GM10248 (cell line): ENCODE results near the gene CALHM5.

Experiments used
- CTCF ChIA-PET: fragments of 300-600 bp; sonication (Branson Sonifier 250); formaldehyde crosslinking; extraction: SDS; loops from one replicate; lab custom pipeline; 2021; ENCODE audit warnings: antibody characterized with exemption; lab: Yijun Ruan, JAX
- POLR2A ChIA-PET: fragments of 350-650 bp; sonication (Branson Sonifier 250); formaldehyde crosslinking; extraction: SDS; loops from one replicate; lab custom pipeline; 2020; ENCODE audit warnings: antibody characterized with exemption; lab: Yijun Ruan, JAX
- DNase-seq: peaks from one replicate; pipeline ENCODE4 v3.0.0; 2012; ENCODE audit errors: extremely low spot score
- TF ChIP-seq, protein P1 (sequence below): IDR thresholded peaks from 2 replicates; pipeline ENCODE4 v1.5.1; 2012; ENCODE audit warnings: mild to moderate bottlenecking, low read depth; ENCODE audit errors: extremely low read depth, missing control alignments, control extremely low read depth

CALHM5 gene

DNA sequence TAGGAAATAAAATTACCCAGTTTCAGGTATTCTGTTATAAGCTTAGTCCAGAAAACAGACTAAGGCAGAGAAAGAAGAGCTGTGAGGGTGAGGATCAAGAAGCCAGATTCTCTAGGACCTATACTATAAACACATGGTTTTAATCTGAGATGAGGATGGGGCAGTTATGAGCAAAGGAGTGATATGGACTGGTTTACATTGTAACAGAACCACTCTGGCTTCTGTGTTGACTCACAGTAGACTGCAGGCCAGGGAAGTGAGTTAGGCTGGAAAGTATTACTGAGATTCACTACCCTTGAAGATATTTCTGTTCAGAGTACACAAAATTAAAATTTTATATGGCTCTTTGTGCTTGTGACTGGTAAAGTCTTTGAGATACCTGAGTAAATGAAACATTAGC is 56.7 kb downstream of the CALHM5 start:
- CTCF ChIA-PET, result interaction anchor here (1.4 kb wide), 1 partner anchor 34 kb away, joined by 3 read pairs; no protein-coding TSS in a partner anchor
- TF ChIP-seq, protein P1, sequence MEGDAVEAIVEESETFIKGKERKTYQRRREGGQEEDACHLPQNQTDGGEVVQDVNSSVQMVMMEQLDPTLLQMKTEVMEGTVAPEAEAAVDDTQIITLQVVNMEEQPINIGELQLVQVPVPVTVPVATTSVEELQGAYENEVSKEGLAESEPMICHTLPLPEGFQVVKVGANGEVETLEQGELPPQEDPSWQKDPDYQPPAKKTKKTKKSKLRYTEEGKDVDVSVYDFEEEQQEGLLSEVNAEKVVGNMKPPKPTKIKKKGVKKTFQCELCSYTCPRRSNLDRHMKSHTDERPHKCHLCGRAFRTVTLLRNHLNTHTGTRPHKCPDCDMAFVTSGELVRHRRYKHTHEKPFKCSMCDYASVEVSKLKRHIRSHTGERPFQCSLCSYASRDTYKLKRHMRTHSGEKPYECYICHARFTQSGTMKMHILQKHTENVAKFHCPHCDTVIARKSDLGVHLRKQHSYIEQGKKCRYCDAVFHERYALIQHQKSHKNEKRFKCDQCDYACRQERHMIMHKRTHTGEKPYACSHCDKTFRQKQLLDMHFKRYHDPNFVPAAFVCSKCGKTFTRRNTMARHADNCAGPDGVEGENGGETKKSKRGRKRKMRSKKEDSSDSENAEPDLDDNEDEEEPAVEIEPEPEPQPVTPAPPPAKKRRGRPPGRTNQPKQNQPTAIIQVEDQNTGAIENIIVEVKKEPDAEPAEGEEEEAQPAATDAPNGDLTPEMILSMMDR, result no peak
- DNase-seq, result no peak
- POLR2A ChIA-PET, result no interaction called here

DNA sequence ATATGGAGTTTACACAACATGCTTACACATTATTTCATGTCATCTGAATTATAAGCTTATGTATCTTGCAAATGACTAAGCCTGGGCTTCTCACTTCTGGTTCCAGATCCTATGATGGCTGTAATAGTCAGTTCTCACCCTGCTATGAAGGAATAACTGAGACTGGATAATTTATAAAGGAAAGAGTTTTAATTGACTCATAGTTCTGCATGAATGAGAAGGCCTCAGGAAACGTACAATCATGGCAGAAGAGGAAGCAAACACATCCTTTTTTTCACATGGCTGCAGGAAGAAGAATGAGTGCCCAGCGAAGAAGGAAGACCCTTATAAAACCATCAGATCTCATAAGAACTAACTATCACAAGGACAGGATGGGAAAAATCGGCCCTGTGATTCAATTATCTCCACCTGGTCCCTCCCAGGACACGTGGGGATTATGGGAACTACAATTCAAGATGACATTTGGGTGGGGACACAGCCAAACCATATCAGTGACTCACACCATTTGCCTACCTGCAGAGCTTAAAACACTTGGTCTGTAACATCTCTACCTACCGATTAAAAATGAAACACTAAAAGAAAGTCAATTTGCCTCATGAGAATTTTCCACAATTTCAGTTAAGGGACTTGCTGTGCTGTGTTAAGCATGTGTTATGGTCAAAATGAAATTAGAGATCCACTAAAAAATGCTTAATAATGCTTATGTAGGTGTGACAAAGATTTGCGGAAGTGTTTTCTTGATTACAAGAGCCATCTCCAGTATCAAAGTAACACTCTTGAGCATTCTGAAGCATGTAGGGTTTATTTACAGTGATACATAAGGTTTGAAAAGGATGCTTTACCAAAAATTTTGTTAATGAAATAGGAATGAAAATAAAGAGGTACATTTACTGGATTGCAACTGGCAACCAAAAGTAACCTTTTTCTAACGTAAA is 57.6 kb downstream of the CALHM5 start:
- ChIA-PET CTCF (interaction anchor here (1.4 to 2.1 kb wide), 3 partner anchors 34 to 351 kb away, joined by 3 to 5 read pairs (median 5); no protein-coding TSS in a partner anchor), POLR2A (no interaction called here)
- TF ChIP-seq, protein P1, result no peak
- DNase-seq, result no peak

DNA sequence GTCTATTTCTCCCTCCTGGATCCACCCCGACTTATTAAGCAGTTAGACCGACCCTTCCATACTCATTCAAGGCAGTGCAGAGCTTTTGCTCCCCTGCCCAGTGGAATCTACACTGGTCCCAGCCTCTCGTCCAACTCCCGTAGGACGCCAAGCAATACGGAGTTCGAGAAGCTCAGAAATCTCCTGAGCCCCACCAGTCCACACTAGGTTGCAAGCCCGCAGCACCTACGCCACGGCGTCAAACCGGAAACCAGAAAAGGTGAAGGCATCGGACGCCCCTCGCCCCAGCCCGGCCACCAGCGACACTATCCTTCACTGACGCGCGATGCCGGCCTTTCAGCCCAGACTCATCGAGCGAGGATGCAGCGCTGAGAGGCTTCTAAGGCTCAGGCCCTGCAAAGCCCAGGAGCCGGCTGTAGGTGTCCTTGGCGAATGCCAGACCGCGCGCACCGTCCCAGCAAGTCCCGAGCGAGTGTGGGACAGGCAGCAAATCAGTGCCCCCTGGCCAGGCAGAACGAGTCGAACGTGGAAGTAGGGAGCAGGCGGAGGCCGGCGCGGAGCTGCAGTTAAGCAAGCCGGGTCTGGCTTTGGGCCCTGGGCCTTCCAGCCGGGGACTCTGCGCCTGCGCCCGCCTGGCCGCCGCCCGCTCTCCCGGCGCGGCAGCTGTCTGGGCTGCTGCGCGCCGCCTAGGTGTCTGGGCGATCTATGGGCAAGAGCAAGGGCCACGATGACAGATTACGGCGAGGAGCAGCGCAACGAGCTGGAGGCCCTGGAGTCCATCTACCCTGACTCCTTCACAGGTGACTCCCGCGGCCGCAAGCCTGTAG is 59.6 kb downstream of the CALHM5 start, which contains the start of gene RWDD1:
Gene RWDD1 (plus strand): TSS at position 649 of the 827 bp plus-strand sequence. CDS start 79 bp downstream, at position 728.
- ChIA-PET CTCF (interaction anchor here (0.8 to 4.7 kb wide), 14 partner anchors 9 to 355 kb away, joined by 3 to 51 read pairs (median 5); no protein-coding TSS in a partner anchor), POLR2A (no interaction called here)
- DNase-seq, result peak; percentile 97
- TF ChIP-seq, protein P1, result no peak

DNA sequence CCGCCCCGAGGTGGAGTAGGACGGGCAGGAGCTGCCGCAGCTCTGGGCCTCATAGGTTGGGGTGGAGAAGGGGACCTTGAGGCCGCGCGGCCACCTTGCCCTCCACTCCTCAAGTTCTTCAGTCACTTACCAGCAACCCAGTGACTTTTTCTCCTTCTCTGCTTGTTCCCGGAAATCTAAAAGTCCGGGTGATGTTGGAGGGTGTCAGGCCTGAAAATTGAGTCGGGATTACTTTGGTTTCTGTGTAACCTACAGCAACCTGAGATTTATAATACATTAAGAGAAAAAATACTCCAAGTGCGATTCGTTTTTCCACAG is 60.2 kb downstream of the CALHM5 start:
- POLR2A ChIA-PET, result no interaction called here
- CTCF ChIA-PET, result interaction anchor here (1.0 to 4.7 kb wide), 10 partner anchors 9 to 356 kb away, joined by 3 to 51 read pairs (median 6); no protein-coding TSS in a partner anchor
- DNase-seq, result no peak
- TF ChIP-seq, protein P1, result no peak

DNA sequence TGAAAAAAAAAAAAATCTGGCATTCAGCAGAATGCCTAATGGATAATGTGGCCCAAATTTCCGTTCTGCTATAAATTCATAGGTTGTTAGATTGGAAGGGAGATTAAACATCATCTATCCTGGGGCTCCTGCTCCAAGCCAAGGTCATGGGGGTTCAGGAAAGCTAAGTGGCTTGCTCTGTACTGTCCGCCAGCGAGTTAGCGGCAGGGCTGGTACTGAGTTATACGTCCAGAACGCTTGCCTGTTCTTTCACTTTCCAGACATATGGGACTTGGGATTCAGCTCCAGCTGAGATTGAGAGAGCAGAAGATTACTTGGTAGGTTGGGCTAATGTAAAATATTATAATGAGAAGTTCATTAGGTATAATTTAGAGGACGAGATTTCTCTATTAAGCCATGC is 60.7 kb downstream of the CALHM5 start:
- POLR2A ChIA-PET, result no interaction called here
- CTCF ChIA-PET, result interaction anchor here (0.9 to 4.7 kb wide), 10 partner anchors 10 to 356 kb away, joined by 3 to 51 read pairs (median 4); no protein-coding TSS in a partner anchor
- TF ChIP-seq, protein P1, result no peak
- DNase-seq, result peak; percentile 31
